Lung (tissue), 12 donors: Measurements from ENCODE around the gene KIF2C. TPM values are rescaled to one million over a fixed set of nuclear protein-coding genes. Genes with fewer than 3 reads are reported as not detected.
"Not testable (repeated sequence)": the region's sequence is repeated elsewhere in the genome, so short reads cannot be mapped to it uniquely, and the experiment has no call there.

Experiments
- ATAC-seq: fragments of 200-7000 bp; cut with Tn5 transposase; one replicate; pipeline ENCODE4 v1.9.1; 2020; ENCODE audit warnings: moderate number of reproducible peaks; ENCODE audit not compliant: insufficient read depth, low FRiP score
- DNase-seq, 3 donors: peaks; one replicate each; pipeline ENCODE4 v3.0.0-alpha.2; 2013 to 2017
- H3K27ac ChIP-seq, 2 donors: one replicate each; pipeline ENCODE4 v1.5.1; 2013; ENCODE audit warnings: mild to moderate bottlenecking in 2 of 2, moderate library complexity in 2 of 2, control low read depth in 1 of 2, inconsistent platforms in 1 of 2, low read depth in 1 of 2, low read length in 1 of 2
- H3K27me3 ChIP-seq, 3 donors: one replicate each; pipeline ENCODE4 v1.5.1; 2013; ENCODE audit warnings: low read length in 2 of 3; ENCODE audit not compliant: control insufficient read depth in 3 of 3, insufficient read depth in 3 of 3
- H3K36me3 ChIP-seq, 4 donors: one replicate each; pipeline ENCODE4 v1.5.1; 2013; ENCODE audit warnings: low read length in 4 of 4, mild to moderate bottlenecking in 1 of 4, moderate library complexity in 1 of 4; ENCODE audit not compliant: control insufficient read depth in 4 of 4, insufficient read depth in 4 of 4
- H3K4me1 ChIP-seq, 5 donors: one replicate each; pipeline ENCODE4 v1.5.1; 2013; ENCODE audit warnings: low read length in 5 of 5, mild to moderate bottlenecking in 2 of 5, moderate library complexity in 1 of 5; ENCODE audit not compliant: control insufficient read depth in 5 of 5, insufficient read depth in 5 of 5
- H3K4me3 ChIP-seq: one replicate; pipeline ENCODE4 v1.5.1; 2013; ENCODE audit warnings: mild to moderate bottlenecking, control low read depth, moderate library complexity
- H3K9ac ChIP-seq, 2 donors: one replicate each; pipeline ENCODE4 v1.5.1; 2013; ENCODE audit warnings: low read length in 2 of 2, control low read depth in 1 of 2; ENCODE audit not compliant: insufficient read depth in 1 of 2
- H3K9me3 ChIP-seq, 4 donors: one replicate each; pipeline ENCODE4 v1.5.1; 2013; ENCODE audit warnings: low read length in 3 of 4, mild to moderate bottlenecking in 1 of 4, moderate library complexity in 1 of 4; ENCODE audit not compliant: control insufficient read depth in 4 of 4, insufficient read depth in 3 of 4
- WGBS, 2 donors: extraction: QIAGEN DNeasy Blood & Tissue Kit; methylation state at CpG; one replicate each; pipeline ENCODE4 v1.1.7; 2013; 5-methylcytosine and 5-hydroxymethylcytosine counted together
- polyA plus RNA-seq, 2 donors: library from polyadenylated mRNA; stranded (reverse); fragments of 200-250 nt; gene quantifications; one replicate each; pipeline ENCODE4 v1.2.1, GENCODE V29; 2013
- total RNA-seq, 2 donors: library from RNA; depleted of rRNA in 1 of 2; stranded (reverse); fragments of >200 nt in 1 of 2; gene quantifications; one replicate each; pipeline ENCODE4 v1.2.1, GENCODE V29; 2014 to 2021
- TF ChIP-seq, protein P1 (sequence below): IDR thresholded peaks from 2 replicates; pipeline ENCODE4 v1.5.1; 2012; ENCODE audit warnings: mild to moderate bottlenecking; ENCODE audit errors: control extremely low read depth, extremely low read depth
- donor health status: control.
- donor health status: control.
- donor health status: Bipolar disorder and iron deficiency.
- donor health status: healthy.
- donor health status: DM: yes; HTN: yes; CAD: no.

KIF2C gene
- total and polyA plus RNA-seq, 4 donors, result 1.5 to 3.5 (median 2.1) TPM

GRCh38 chr1:44733784-44734183, 5.9 kb upstream of the KIF2C start:
- no peak for ATAC-seq
- TF ChIP-seq, protein P1, sequence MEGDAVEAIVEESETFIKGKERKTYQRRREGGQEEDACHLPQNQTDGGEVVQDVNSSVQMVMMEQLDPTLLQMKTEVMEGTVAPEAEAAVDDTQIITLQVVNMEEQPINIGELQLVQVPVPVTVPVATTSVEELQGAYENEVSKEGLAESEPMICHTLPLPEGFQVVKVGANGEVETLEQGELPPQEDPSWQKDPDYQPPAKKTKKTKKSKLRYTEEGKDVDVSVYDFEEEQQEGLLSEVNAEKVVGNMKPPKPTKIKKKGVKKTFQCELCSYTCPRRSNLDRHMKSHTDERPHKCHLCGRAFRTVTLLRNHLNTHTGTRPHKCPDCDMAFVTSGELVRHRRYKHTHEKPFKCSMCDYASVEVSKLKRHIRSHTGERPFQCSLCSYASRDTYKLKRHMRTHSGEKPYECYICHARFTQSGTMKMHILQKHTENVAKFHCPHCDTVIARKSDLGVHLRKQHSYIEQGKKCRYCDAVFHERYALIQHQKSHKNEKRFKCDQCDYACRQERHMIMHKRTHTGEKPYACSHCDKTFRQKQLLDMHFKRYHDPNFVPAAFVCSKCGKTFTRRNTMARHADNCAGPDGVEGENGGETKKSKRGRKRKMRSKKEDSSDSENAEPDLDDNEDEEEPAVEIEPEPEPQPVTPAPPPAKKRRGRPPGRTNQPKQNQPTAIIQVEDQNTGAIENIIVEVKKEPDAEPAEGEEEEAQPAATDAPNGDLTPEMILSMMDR, result no peak
- WGBS, 2 donors, result 81 to 83% methylated on average over 1 of the region's 1 CpG
- H3K9me3 ChIP-seq, result no peaks in the 10 kb centered on the region
- no peak overlapping the region for H3K9ac ChIP-seq
- H3K36me3 ChIP-seq, result no peaks in the 10 kb centered on the region
- H3K27me3 ChIP-seq, result no peaks in the 10 kb centered on the region
- peaks cover 0 to 7% (median 0%) of the 10 kb centered on the region in 5 donors for H3K4me1 ChIP-seq
- DNase-seq, result no peak
- H3K4me3 ChIP-seq, result no peak overlapping the region
- H3K27ac ChIP-seq, result no peak overlapping the region

- Histone ChIP-seq H3K36me3 (no peaks in the 10 kb centered on the region), H3K27ac (no peak overlapping the region), H3K4me3 (no peak overlapping the region), H3K9me3 (no peaks in the 10 kb centered on the region), H3K27me3 (no peaks in the 10 kb centered on the region), H3K4me1 (peaks cover 3 to 12% (median 4%) of the 10 kb centered on the region in 5 donors), H3K9ac (no peak overlapping the region)
- no peak for DNase-seq
- WGBS, 2 donors, result 98 to 100% methylated on average over 1 of the region's 1 CpG
- ATAC-seq, result no peak
- TF ChIP-seq, protein P1, result no peak
Observed at GRCh38 chr1:44735992-44736391, 3.6 kb upstream of the KIF2C start.

DNA sequence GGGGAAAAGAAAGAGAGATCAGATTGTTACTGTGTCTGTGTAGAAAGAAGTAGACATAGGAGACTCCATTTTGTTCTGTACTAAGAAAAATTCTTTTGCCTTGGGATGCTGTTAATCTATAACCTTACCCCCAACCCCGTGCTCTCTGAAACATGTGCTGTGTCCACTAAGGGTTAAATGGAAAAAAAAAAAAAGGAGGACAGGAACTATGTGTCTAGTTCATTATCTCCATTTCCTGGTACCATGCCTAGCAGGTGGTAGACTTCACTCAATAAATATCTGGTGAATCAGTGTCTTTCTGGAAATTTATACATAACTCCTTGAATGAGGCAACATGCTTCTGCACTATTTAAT, 707 bp upstream of the KIF2C start:
- Histone ChIP-seq H3K4me1 (peaks cover 3 to 17% (median 4%) of the 10 kb centered on the region in 5 donors), H3K27ac (peak overlapping the region in 1 of 2 donors; percentile 87), H3K9ac (peak overlapping the region in 1 of 2 donors; percentile 92)
- H3K27me3 ChIP-seq, H3K9me3 ChIP-seq, DNase-seq, H3K36me3 ChIP-seq, H3K4me3 ChIP-seq, ATAC-seq: not testable (repeated sequence)
- 56 to 83% methylated on average over 1 of the region's 1 CpG for WGBS, 2 donors

DNA sequence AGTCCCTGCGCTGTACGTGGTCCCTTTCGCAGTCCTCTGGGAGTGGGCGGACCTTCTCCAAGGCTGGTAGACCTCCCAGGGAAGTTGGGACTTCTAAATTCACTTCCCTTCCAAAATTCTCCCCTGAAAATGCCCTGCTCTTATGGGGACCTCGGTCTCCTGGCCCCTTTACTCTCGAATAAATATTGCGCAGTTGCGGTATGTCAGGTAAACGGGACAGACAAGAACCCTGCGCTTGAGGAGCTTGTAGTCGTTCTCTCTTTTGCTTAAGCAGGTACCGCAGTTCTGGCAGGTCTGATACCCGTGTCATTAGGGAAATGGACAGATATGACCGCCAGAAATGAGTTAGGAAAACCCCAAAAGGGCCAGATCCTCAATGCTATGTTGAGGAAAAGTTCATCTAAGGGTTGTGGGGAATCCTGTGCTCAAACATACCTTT, 561 bp downstream of the KIF2C start:
- WGBS, 2 donors, result 4 to 5% methylated on average over 14 of the region's 14 CpGs
- ATAC-seq, result no peak
- peak in 1 of 3 donors; percentile 23 for DNase-seq
- TF ChIP-seq, protein P1, result no peak
- Histone ChIP-seq H3K9ac (peak overlapping the region; percentile 50 to 75), H3K4me3 (no peak overlapping the region), H3K27ac (peak overlapping the region in 1 of 2 donors; percentile 83), H3K9me3 (no peaks in the 10 kb centered on the region), H3K4me1 (peaks cover 3 to 17% (median 4%) of the 10 kb centered on the region in 5 donors), H3K27me3 (no peaks in the 10 kb centered on the region), H3K36me3 (no peaks in the 10 kb centered on the region)
